ENCODE data around the gene HOXD4.

HOXD4 gene

GRCh38 chr2:176128982-176129796 is 22.2 kb upstream of the HOXD4 start, which contains the start of gene HOXD8 (continued):
- TF ChIP-seq ZNF404 (tag by site-specific recombination; IDR thresholded peaks at IDR 0.05) (no peak), ZNF621 (tag by site-specific recombination; IDR thresholded peaks at IDR 0.05) (no peak), ZNF394 (tag by site-specific recombination; IDR thresholded peaks at IDR 0.05; ENCODE audit: borderline replicate concordance) (no peak; the same call in 1 of the 2 replicates), ZNF112 (tag by site-specific recombination; IDR thresholded peaks at IDR 0.05) (no peak), ZBTB44 (tag by site-specific recombination; IDR thresholded peaks at IDR 0.05) (peak; percentile 42; the same call in 1 of the 2 replicates), ZNF202 (tag by site-specific recombination; IDR thresholded peaks at IDR 0.05; ENCODE audit: borderline replicate concordance) (no peak), ZNF544 (tag by site-specific recombination; IDR thresholded peaks at IDR 0.05) (no peak), ZNF670 (tag by site-specific recombination; IDR thresholded peaks at IDR 0.05; ENCODE audit: low read depth) (no peak), SCRT2 (tag by site-specific recombination; IDR thresholded peaks at IDR 0.05) (no peak), ZSCAN23 (tag by site-specific recombination; IDR thresholded peaks at IDR 0.05) (no peak), ZNF324 (tag by site-specific recombination; IDR thresholded peaks at IDR 0.05) (no peak), ZNF76 (tag by site-specific recombination; IDR thresholded peaks at IDR 0.05; ENCODE audit: borderline replicate concordance, low read depth) (peak; percentile 68), ZNF350 (tag by site-specific recombination; IDR thresholded peaks at IDR 0.05) (no peak), MZF1 (tag by site-specific recombination; IDR thresholded peaks at IDR 0.05; ENCODE audit: borderline replicate concordance) (no peak), ZNF114 (tag by site-specific recombination; IDR thresholded peaks at IDR 0.05) (no peak), ZNF10 (tag by site-specific recombination; IDR thresholded peaks at IDR 0.05) (no peak), ZNF148 (tag by site-specific recombination; IDR thresholded peaks at IDR 0.05; ENCODE audit: borderline replicate concordance) (no peak), ZNF174 (tag by site-specific recombination; IDR thresholded peaks at IDR 0.05) (no peak), FEZF1 (tag by site-specific recombination; IDR thresholded peaks at IDR 0.05) (peak; percentile 68), ZNF16 (tag by site-specific recombination; IDR thresholded peaks at IDR 0.05; ENCODE audit: low read depth) (no peak), ZNF121 (tag by site-specific recombination; IDR thresholded peaks at IDR 0.05) (0 out of 2 replicates have a peak, but pooled peaks have one; percentile 23), ZNF707 (tag by site-specific recombination; IDR thresholded peaks at IDR 0.05) (no peak), ZNF837 (tag by site-specific recombination; IDR thresholded peaks at IDR 0.05) (0 out of 2 replicates have a peak, but pooled peaks have one; percentile 30), ZNF239 (tag by site-specific recombination; IDR thresholded peaks at IDR 0.05) (no peak), MEIS1 (CRISPR knock-in tag; IDR thresholded peaks at IDR 0.05; ENCODE audit: borderline replicate concordance) (no peak), AEBP2 (tag by site-specific recombination; IDR thresholded peaks at IDR 0.05; ENCODE audit: borderline replicate concordance) (no peak), ZNF658 (tag by site-specific recombination; IDR thresholded peaks at IDR 0.05) (no peak), ZSCAN30 (tag by site-specific recombination; IDR thresholded peaks at IDR 0.05) (peak; percentile 90), ZNF660 (tag by site-specific recombination; IDR thresholded peaks at IDR 0.05) (peak; percentile 87), ZNF335 (tag by site-specific recombination; conservative IDR thresholded peaks at IDR 0.05) (peak; percentile 57), SETDB1 (IDR thresholded peaks at IDR 0.05; ENCODE audit: insufficient read length, low read length) (no peak), ZIC2 (tag by site-specific recombination; IDR thresholded peaks at IDR 0.05) (peak; percentile 55), ZBTB49 (tag by site-specific recombination; IDR thresholded peaks at IDR 0.05; ENCODE audit: low read depth) (no peak), ZNF571 (tag by site-specific recombination; IDR thresholded peaks at IDR 0.05) (no peak)
